Activated T-cell treated with anti-CD3 and anti-CD28 coated beads, Interleukin-2, amount 50 U/mL, for 48 hours (primary cell): Measurements from ENCODE around the gene MRPS11.
A peak's percentile ranks its signal among the peaks of the same experiment; 100 is the strongest.
"Not testable (repeated sequence)": the region's sequence is repeated elsewhere in the genome, so short reads cannot be mapped to it uniquely, and the experiment has no call there.

Experiments used
- DNase-seq, 2 experiments: peaks; one replicate each; pipeline ENCODE4 v3.0.0-alpha.2; 2020

MRPS11 gene

GRCh38 chr15:88467073-88467934 is at the start of gene MRPS11, which contains the start of gene MRPL46:
TSS of gene MRPS11 (plus strand) at chr15:88467708. CDS start at chr15:88467718, 10 bp downstream.
TSS of gene MRPL46 (minus strand) at chr15:88467388. CDS start at chr15:88467377, 11 bp downstream.
- peak; percentile 93 for DNase-seq

- no peak for DNase-seq
These were observed 47.7 kb upstream of the MRPS11 start for GRCh38 chr15:88419830-88420229.

DNA sequence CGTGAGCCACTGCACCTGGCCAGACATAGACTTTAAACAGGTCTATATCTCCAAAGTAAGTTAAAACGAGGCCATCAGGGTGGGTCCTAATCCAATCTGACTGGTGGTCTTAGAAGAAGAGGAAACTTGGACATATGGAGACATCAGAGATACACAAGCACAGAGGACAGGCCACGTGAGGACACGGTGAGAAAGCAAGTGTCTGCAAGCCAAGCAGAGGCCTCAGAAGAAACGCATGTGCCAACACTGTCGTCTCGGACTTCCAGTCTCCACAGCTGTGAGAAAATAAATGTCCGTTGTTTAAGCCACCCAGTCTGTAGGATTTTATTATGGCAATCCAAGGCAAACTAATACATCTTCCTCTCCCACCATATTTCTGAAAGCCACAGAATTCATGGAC is 44.2 kb upstream of the MRPS11 start:
- no peak for DNase-seq

- DNase-seq, result no peak
These were observed 41.2 kb upstream of the MRPS11 start for GRCh38 chr15:88426304-88426703.

DNA sequence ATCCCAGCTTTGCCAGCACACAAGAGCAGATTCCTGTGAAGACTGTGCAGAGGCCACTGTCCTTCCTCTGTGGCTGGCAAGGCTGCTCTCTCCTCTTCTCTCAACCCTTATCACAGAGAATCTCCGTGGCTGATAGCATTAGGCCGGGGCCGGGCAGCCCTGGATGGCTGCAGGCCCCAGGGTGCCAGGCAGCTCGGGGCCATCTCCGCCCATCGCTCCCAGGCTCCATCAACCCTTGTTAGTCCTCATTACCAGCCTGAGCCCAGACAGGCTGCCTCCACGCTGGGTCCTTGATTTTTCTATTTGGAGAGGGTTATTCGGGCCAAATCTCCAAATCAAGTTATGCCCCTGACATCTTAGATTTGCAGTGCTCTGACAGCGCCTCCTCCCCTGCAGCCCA is 39.5 kb upstream of the MRPS11 start:
- no peak for DNase-seq

DNA sequence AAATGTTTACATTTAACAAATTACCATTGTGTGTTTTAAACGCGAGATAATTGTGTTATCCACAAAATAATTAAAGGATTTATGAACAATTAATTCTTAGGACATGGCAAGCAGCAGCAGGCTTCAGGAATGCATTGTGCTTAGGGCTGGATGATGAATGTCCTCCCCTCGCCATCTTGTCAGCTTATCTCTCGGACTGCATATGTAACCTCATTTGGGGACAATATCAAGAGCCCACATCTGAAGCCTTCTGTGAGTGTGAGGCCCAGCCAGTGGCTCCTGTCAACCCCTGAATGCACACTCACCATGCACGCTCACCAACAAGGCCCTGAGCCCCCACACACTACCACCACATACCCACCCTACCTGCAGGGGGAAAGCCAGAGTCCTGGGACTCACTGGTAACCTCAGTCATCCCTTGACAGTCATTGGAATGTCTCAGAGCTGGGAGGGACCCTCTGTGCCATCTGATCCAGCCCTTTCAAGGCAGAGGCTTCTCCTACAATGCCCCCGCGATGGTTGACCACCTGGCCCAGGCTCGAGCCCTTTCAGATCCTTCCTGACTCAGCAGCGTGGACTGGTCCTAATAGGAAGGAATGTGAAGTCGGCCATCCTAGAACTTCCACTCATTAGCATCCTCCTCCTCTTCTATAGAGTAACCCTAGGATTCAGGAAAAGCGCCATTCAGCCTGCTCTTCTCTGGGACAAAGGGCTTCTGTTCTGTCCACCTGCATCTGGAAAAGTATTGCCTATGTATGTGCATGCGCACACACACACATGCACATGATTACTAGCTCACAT is 38.5 kb upstream of the MRPS11 start:
- no peak for DNase-seq

DNA sequence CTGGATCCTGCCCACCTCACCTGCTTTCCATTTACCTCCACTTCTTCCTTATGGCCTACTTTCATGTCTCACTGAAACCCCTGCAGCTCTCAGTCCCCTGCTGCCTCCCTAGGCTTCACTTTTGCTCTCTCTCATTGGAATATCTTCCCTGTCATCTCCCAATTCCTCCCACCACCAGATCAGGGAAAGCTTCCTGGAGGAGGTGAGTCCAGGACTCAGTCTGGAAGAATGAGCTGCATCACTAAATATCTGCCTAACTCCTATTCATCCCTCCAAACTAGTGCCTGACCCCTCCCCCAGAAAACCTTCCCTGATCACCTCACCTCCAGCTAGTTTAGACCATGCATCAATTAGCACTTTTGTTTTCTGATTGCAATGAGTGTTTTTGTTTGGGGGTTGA is 37.5 kb upstream of the MRPS11 start:
- DNase-seq, result no peak

DNA sequence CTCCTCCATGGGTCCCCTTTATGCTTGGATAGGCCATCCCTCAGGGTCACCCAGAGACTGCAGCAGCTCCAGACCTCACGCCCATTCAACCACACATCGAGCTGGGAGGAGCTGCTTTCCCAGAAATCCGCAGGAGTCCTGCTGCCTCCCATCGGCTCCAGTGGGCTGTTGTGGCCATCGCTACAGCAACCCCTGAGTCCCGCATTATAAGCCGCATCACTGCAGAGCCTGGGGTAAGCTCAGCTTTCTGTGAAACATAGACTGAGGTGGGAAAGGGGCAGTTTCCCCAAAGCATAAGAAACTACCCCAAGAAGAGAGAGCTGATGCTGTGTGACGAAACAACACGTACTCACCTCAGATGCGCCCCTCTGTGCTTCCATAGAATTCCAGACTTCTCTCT is 36.1 kb upstream of the MRPS11 start:
- DNase-seq, result no peak

GRCh38 chr15:88433046-88433685 is 34.3 kb upstream of the MRPS11 start:
- no peak for DNase-seq

- DNase-seq, result not testable (repeated sequence)
These were observed 33.4 kb upstream of the MRPS11 start for GRCh38 chr15:88434106-88434505.

- no peak for DNase-seq
These were observed 29.3 kb upstream of the MRPS11 start for GRCh38 chr15:88438181-88438580.

GRCh38 chr15:88440021-88440420 is 27.5 kb upstream of the MRPS11 start:
- no peak for DNase-seq

- DNase-seq, result no peak
These were observed 26.3 kb upstream of the MRPS11 start for GRCh38 chr15:88441076-88441730.

GRCh38 chr15:88447206-88447605 is 20.3 kb upstream of the MRPS11 start:
- DNase-seq, result no peak

DNA sequence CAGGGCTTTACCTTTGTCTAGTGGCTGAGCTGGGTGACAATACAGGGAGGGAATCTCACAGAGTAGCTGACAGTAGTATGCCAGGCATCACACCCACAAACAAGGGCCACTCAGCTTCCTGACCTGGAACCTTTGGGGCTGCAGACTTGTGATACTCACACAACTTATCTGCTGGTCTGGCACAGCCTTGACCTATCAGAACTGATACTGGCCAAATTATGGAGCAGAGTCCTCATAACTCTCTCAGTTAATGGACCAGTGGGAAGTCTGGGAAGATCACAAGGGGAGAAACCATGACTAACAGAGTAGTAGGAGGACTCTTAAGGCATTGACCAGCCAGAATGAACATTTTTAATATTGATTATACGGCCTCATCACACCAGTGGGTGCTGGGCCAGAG is 19.8 kb upstream of the MRPS11 start:
- DNase-seq, result no peak

DNA sequence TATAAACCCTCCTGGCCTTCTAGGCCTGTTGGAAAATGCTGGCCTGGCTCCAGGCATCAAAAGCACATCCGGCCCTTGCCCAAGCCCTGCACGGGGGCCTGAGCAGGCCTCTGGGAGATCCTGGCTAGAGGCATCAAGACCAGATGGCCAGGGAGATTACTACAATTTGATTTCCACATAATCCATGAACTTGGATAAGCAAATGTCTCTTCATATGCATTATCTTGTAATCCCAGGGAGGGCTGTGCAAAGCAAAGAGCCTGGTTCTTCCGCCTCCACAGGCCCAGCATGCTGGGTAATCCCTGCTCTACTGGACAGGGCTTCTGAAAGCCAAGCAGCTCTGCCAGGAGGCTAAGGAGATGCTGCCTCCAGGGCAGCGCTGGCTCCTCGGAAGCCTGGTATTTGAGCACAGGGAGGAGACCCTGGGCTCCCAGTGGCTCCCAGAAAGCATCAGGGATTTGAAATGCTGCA is 18.5 kb upstream of the MRPS11 start:
- DNase-seq, result no peak

DNA sequence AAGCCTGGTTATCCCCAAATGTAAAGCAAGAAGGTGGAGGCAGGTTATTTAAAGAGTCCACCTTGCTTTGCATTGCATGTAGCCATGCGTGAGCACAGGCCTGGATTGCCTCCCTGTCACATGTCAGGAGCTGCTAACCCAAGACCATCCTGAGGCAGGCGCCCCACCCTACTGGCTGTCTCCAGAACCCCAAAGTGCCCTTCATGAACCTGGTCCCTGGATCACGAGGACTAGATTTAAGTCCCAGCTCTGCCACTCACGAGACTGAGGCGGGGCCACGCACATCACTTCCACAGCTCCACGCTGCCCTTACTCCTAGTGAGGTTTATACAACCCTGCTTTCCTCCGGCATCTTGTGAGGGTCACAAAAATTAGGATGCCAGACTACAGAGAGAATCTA is 17.9 kb upstream of the MRPS11 start:
- no peak for DNase-seq

- peak; percentile 87 to 91 for DNase-seq
These were observed 17.2 kb upstream of the MRPS11 start for GRCh38 chr15:88450125-88450798.

DNA sequence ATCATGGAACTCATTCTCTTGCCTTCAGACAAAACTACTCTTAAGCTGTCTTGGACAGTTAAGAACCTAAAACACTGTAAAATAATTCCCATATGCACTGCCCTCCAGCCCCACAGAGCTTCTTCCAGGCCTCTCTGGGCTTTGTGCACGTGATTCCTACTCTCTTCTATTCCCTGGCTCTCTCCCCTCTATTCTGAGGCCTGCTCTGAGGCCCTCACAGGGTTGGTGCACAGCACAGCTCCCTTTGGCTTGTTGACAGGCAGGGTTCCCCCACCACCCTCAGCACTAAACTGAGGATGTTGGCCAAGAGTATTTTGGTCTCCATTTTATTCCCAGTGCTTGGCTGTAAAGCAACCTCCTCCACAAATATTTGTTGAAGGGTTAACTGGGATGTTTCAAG is 13.9 kb upstream of the MRPS11 start:
- DNase-seq, result no peak

DNA sequence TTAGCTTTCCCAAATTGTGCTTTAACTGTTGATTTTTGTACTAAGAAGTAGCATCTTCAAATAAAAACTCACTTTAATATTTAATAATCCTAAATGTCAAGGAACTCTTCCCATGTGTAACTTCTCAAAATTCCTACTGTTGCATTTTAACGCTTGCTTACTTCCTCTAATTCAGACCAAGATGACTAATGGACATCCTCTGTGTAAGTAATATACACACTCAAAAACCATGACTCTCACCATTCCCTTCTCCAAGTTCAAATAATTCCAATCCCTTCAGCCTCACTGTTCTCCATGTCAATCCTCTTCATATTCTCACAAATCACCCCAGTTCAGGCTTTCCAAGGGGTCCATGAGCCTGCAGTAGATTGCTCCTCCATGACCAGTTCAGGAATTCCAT is 13.3 kb upstream of the MRPS11 start:
- DNase-seq, result no peak

DNA sequence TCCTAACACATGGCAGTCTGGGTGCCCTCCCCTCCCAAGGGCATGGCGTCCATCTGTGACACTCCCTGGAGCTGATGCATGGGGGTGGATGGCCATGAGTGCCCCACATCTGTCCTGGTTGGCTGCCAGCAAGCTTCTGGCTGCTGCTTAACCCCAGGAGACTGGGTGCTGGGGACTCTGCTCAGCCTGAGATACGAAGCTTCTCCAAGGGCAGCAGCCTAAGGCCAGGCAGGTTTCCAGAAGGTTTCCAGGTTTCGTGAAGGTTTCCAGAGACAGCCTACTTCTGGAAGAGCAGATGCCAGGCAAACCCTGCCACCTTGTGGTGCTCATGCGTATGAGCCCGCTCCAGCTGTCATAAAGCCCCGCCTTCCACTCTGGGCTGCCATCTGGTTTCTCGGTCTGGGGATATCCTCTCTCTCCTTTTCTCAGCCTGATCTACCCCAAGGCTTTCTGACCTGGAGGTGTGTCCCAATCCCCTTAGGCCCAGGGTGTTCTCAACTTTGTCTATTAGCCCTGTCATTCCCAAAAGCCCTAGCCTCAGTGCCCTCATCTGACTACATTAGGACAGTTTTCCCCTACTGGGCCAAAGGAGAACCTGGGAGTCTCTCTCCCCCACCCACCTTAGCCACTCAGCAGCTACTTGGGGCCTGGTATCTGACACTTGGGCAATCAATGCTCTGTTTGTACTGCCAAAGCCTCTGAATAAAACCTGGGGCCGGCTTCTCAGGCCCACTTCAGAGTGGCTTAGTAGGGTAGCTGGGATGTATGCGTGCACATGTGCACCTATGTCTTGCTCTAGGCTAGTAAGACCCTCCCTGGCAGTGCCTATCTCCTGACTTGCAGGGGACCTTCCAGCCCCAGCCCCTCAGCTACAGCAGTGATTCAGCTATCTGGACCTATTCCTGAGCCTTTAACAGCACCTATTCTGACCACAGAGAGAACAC is 12.4 kb upstream of the MRPS11 start:
- peak; percentile 58 to 70 for DNase-seq
